KMS-11 (cell line): ENCODE measurements around the gene UTP3.

Source experiments
- H2AFZ ChIP-seq: fragments of 200-600 bp; sonication (generic); 2 replicates; pipeline ENCODE4 v1.6.1; 2016; ENCODE audit warnings: antibody characterized with exemption, mixed run types, low read depth
- H3K27ac ChIP-seq: fragments of 200-600 bp; sonication (generic); 2 replicates; pipeline ENCODE4 v1.6.1; 2016; ENCODE audit warnings: mild to moderate bottlenecking, mixed run types
- H3K27me3 ChIP-seq: fragments of 200-600 bp; sonication (generic); 2 replicates; pipeline ENCODE4 v1.6.1; 2017; ENCODE audit warnings: mild to moderate bottlenecking, low read depth, mixed run types, moderate library complexity; ENCODE audit not compliant: insufficient read depth
- H3K36me3 ChIP-seq: fragments of 200-600 bp; sonication (generic); 2 replicates; pipeline ENCODE4 v1.6.1; 2017; ENCODE audit warnings: mild to moderate bottlenecking, mixed run types; ENCODE audit not compliant: insufficient read depth
- H3K4me1 ChIP-seq: fragments of 200-600 bp; sonication (generic); 2 replicates; pipeline ENCODE4 v1.6.1; 2016; ENCODE audit warnings: mild to moderate bottlenecking, low read depth, mixed run types; ENCODE audit not compliant: poor library complexity, severe bottlenecking
- H3K4me2 ChIP-seq: fragments of 200-600 bp; sonication (generic); 2 replicates; pipeline ENCODE4 v1.7.0; 2016; ENCODE audit warnings: mild to moderate bottlenecking, mixed run types
- H3K4me3 ChIP-seq: fragments of 200-600 bp; sonication (generic); IDR thresholded peaks from 2 replicates; pipeline ENCODE4 v1.6.1; 2017; ENCODE audit warnings: low read depth, low read length, mixed read lengths; ENCODE audit not compliant: insufficient read depth
- H3K79me2 ChIP-seq: fragments of 200-600 bp; sonication (generic); 2 replicates; pipeline ENCODE4 v1.6.1; 2016; ENCODE audit warnings: low read depth, mixed run types; ENCODE audit not compliant: insufficient read depth
- H3K9ac ChIP-seq: fragments of 200-600 bp; sonication (generic); 2 replicates; pipeline ENCODE4 v1.6.1; 2016; ENCODE audit warnings: mild to moderate bottlenecking, mixed run types
- H4K20me1 ChIP-seq: fragments of 200-600 bp; sonication (generic); 2 replicates; pipeline ENCODE4 v1.6.1; 2016; ENCODE audit warnings: mild to moderate bottlenecking, mixed run types; ENCODE audit not compliant: insufficient read depth
- TF ChIP-seq, protein P1 (sequence below): fragments of 200-600 bp; sonication (generic); conservative IDR thresholded peaks from 2 replicates; pipeline ENCODE4 v1.6.1; 2017; ENCODE audit warnings: low read depth, mild to moderate bottlenecking, antibody characterized with exemption, low read length, moderate library complexity, mixed read lengths

The UTP3 gene

DNA sequence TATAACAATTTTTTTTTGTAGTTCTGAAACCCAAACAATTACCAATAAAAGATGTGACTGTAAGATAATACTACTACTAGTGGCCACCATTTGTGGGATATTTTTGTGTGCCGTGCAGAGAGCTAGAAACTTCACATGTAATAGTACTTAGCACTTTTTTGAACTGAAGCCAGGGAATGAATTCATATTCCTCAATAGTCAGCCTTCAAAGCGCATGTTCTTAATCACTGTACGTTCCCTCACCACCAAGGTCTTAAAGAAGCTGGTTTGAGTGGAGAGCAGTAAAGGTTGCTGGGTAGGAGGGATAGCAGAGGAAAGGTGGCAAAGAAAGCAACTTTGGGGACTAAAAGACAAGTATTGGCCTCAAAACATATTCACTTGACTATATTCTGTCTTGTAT, 23.8 kb downstream of the UTP3 start:
- no peak overlapping the region; the same call in 1 of the 2 replicates for H3K4me2 ChIP-seq
- no peaks in the 10 kb centered on the region for H3K36me3 ChIP-seq
- no peak overlapping the region for H3K27ac ChIP-seq
- no peaks in the 10 kb centered on the region for H3K27me3 ChIP-seq
- no peak overlapping the region for H3K4me3 ChIP-seq
- H4K20me1 ChIP-seq: no peaks in the 10 kb centered on the region
- TF ChIP-seq, protein P1, sequence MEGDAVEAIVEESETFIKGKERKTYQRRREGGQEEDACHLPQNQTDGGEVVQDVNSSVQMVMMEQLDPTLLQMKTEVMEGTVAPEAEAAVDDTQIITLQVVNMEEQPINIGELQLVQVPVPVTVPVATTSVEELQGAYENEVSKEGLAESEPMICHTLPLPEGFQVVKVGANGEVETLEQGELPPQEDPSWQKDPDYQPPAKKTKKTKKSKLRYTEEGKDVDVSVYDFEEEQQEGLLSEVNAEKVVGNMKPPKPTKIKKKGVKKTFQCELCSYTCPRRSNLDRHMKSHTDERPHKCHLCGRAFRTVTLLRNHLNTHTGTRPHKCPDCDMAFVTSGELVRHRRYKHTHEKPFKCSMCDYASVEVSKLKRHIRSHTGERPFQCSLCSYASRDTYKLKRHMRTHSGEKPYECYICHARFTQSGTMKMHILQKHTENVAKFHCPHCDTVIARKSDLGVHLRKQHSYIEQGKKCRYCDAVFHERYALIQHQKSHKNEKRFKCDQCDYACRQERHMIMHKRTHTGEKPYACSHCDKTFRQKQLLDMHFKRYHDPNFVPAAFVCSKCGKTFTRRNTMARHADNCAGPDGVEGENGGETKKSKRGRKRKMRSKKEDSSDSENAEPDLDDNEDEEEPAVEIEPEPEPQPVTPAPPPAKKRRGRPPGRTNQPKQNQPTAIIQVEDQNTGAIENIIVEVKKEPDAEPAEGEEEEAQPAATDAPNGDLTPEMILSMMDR: no peak
- H2AFZ ChIP-seq: no peak overlapping the region
- H3K4me1 ChIP-seq: peaks cover 47% of the 10 kb centered on the region
- H3K9ac ChIP-seq: no peak overlapping the region
- peaks cover 80% of the 10 kb centered on the region for H3K79me2 ChIP-seq

DNA sequence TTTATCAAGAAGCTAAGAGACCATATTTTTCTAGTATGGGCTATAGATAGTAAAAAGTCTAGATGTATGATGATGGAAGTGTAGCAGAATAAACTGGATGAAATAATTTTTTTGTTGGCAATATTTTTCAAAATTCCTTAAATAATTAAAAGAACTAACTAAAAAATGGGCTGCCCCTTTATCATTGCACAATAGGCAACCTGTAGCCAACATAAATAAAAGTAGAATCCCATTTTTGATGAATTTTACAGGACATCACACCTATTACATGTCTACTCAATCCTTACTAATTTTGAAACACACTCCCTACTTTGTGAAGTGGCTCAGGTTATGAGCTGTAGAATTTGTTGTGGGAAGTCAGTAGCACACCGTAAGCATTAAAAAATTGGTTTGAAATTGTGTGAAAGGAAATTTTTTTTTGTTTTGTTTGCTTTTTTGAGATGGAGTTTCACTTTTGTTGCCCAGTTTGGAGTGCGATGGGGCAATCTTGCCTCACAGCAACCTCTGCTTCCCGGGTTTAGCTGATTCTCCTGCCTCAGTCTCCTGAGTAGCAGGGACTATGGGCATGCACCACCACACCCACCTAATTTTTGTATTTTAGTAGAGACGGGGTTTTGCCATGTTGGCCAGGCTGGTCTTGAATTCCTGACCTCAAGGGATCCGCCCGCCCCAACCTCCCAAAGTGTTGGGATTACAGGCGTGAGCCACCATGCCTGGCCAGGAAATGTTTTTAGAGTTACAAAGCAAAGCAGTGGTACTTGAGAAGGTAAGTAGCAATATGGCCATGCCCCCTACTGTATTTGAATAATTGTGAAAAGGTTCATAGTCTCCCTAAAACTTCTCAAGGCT, 24.5 kb downstream of the UTP3 start:
- Histone ChIP-seq H3K9ac (no peak overlapping the region), H3K36me3 (no peaks in the 10 kb centered on the region), H4K20me1 (no peaks in the 10 kb centered on the region), H3K27me3 (no peaks in the 10 kb centered on the region), H2AFZ (no peak overlapping the region), H3K4me2 (no peak overlapping the region; the same call in 1 of the 2 replicates), H3K4me3 (no peak overlapping the region), H3K4me1 (peaks cover 40% of the 10 kb centered on the region), H3K79me2 (peaks cover 77% of the 10 kb centered on the region), H3K27ac (no peak overlapping the region)
- TF ChIP-seq, protein P1: no peak

DNA sequence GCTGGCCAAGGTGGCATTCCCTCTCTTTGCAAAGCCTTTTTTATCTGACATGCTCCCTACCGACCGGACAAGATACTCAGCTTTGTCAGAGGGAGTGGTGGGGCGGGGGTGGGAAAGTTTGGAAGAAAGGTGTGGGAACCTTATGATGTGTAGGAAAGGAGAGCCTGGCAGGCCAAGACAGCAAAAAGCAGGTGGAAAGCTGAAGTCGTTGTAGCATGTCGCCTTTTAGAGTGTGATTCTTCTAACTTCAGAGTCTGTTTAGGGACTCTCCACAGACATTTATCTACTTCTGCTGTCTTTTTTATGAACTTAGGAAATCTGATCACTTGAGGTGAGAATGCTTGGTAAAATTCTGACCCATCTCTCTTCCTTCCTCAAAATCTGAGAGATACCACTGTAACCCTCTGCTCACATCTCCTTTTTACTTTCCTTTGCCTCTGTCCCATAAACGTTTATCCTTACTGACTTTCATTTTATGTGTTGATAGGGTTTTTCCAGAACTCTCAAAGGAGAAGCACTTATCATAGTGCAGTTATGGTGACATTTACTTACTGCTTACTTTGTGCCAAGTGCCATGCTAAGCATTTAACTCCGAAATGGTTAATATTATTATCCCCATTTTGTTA, 25.2 kb downstream of the UTP3 start:
- Histone ChIP-seq H3K4me3 (no peak overlapping the region), H3K27ac (no peak overlapping the region), H3K4me1 (peaks cover 37% of the 10 kb centered on the region), H3K36me3 (no peaks in the 10 kb centered on the region), H3K27me3 (no peaks in the 10 kb centered on the region), H2AFZ (no peak overlapping the region), H3K79me2 (peaks cover 77% of the 10 kb centered on the region), H4K20me1 (no peaks in the 10 kb centered on the region), H3K4me2 (no peak overlapping the region; the same call in 1 of the 2 replicates), H3K9ac (no peak overlapping the region)
- TF ChIP-seq, protein P1: no peak

DNA sequence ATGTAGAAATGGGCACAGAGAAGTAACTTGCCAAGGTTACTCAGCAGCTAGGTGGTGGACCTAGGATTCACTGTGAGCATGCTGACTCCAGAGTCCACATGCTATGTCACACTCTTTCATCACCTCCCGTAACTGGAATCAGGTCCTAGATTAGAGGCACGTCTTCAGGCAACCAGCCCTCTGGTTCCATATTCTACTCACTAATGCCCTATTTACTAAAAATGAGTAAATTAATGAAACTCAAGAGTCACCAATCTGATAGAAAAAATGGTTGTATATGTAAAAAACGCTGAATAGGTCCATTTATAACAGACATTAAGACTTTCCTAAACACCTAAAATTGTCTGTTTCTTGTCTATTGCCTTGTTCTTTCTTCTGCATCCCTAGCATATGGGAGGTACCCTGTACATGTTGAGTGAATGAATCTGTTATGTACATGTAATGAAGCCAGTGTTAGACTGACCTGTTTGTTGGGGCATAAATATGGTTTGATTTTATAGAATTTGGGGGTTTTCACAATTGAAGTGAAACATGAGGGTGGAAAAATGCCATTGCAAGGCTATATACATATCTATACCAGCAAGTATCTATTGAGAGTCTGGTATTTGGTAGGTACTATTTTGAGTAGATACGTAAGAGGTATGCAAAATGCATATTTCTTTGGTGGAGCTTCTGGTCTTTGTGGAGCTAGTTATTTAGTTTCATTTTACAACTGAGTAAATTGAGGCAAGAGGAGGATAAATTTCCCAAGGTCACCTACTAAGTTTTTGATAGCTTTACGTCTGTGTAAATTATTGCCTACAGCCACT, 26.0 kb downstream of the UTP3 start:
- no peaks in the 10 kb centered on the region for H3K27me3 ChIP-seq
- H3K4me2 ChIP-seq: no peak overlapping the region; the same call in 1 of the 2 replicates
- H4K20me1 ChIP-seq: no peaks in the 10 kb centered on the region
- H2AFZ ChIP-seq: no peak overlapping the region
- peaks cover 37% of the 10 kb centered on the region for H3K4me1 ChIP-seq
- TF ChIP-seq, protein P1: no peak
- no peaks in the 10 kb centered on the region for H3K36me3 ChIP-seq
- H3K79me2 ChIP-seq: peaks cover 77% of the 10 kb centered on the region
- no peak overlapping the region for H3K9ac ChIP-seq
- H3K27ac ChIP-seq: no peak overlapping the region
- H3K4me3 ChIP-seq: no peak overlapping the region
